GM19438 (cell line): ENCODE measurements around the gene AAK1.

Experiments
- ATAC-seq: cut with Tn5 transposase; IDR thresholded peaks from one replicate; pipeline ENCODE4 v1.9.1; 2021; ENCODE audit warnings: low read depth; ENCODE audit not compliant: unreplicated experiment

AAK1 gene

DNA sequence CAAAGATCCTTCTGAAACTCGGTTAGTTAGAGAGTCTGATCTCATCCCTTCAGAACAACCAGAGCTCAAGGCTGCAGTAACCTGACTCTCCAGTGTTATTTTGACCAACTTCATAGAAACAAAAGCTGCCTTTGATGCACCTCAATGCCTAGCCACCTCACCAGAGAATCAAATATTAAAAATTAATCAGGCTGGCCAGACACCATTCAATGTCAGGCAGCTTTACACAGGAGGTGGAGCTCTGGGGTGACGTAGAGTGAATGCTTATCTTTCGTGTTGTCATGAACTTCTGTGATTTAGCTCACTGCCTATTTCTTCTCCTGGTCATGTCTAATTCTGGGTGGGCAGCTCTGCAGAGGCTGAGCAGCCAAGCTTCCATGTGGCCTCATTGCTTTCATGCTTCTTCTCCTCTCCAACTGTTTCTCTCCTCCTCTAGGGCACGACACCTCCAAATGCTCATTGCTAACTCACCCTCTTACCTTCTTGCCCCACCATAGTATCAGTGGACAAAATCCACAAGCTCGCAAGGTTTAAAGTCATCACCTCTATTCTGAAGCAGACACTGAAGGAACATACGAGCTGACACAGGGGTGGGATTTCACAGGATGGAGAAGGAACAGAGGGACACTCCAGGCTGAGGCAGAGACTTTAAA is 39.4 kb downstream of the AAK1 start:
- no peak for ATAC-seq

DNA sequence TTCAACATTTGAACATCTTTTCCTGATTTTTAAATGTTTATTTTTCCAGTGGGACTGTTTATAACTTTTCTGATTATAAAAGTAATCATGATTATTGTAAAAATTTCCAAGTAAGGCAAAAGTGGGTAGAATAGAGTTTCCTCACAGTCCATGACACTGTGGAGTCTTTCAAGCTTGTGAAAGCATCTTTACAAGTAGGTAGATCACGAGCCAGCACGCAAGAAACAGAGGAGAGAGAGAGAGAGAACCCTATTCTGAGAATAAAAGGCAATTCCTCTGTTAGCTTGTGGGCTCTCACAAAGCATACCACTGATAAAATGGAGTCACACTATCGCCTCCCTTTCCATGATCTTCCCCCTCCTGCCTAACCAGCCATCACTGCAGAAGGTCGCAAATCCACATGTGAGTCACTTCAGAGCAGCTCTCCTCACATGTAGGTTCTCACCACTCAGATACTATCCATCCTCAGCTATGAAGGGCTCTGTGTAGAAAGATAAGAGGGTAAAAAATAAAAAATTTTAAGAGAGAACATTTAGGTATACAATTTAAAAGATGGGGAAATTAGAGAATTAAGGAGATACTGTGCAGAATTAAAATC is 40.3 kb downstream of the AAK1 start:
- no peak for ATAC-seq

- no peak for ATAC-seq
Observed at GRCh38 chr2:69601179-69601612, 42.3 kb downstream of the AAK1 start.

GRCh38 chr2:69600425-69600824 is 43.1 kb downstream of the AAK1 start:
- ATAC-seq, result no peak

DNA sequence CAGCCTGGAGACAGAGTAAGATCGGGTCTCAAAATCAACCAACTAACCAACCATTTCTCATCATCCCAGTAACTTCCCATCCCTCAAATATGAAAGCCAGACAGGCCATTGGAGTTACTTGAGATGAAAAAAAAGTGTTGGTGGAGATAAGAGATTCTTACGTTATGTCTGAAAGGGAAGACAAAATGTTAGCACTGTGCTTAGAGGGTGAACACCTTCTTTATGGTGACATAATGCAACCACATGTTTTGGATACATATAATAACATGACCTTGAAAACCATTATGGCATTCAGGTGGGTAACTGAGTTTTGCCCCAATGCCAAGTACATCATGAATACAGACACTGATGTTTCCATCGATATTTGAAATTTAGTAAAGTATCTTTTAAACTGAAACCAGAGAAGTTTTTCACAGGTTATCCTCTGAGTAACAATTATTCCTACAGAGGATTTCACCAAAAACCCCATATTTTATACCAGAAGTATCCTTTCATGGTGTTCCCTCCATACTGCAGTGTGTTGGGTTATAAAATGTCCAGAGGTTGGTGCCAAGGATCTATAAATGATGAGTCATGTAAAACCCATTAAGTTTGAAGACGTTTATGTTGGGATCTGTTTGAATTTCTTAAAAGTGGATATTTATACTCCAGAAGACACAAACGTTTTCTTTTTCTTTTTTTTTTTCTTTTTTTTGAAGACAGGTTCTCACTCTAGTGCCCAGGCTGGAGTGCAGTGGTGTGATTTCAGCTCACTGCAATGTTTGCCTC is 45.5 kb downstream of the AAK1 start:
- no peak for ATAC-seq

DNA sequence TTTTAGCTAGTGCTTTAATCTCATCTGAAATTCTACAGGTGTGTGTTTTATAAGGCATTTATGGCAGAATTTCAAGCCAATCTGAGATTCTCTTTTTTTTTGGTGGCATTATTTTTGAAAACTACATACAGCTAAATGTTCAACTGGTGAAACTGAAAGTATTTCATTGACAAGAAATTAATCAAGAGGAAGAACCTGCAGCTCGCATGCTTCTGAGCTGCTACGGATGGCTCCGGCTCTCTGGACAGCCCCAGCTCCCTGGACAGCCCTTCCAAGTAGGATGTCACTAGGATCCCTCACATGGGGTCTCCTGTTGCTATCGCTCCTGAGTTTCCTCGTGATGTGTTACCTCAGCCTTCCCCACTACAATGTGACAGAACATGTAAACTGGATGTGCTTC is 46.4 kb downstream of the AAK1 start:
- ATAC-seq, result no peak

DNA sequence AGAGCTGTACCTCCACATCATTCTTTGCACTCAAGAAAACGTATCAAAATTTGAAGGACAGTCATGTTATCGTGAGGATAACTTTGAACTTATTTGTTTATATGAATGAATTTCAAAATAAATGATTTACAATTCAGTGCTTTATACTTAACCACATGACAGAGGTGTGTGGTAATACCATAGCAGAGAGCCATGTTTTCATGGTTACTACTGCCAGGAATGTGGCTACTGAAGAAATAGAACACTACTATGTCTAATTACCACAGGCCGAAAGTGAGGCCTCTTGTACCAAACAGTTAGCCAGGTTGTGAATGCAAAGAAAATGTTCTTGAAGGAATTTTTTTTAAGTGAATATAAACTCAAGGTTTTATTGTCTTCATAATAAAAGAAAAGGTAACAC is 49.2 kb downstream of the AAK1 start:
- no peak for ATAC-seq

DNA sequence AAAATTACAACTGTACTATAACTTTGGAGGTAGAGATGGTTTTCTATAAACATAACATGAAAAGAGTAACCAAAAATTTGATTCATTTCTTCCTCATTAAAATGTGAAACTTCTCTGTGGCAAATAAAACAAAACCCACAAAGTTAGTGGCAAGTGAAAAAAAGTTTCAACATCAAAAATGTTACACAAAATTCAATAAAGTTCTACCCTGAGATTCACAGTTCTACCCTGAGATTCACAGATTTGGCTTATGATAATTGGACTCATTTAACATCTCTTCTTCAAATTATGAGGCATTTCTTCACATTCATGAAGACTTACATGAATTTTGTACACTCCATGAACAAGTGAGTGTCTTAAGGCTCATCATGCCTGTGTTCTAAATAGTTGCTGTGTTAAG is 51.0 kb downstream of the AAK1 start:
- ATAC-seq, result no peak

GRCh38 chr2:69589973-69590652 is 53.4 kb downstream of the AAK1 start:
- no peak for ATAC-seq

GRCh38 chr2:69588945-69589344 is 54.6 kb downstream of the AAK1 start:
- ATAC-seq, result no peak

GRCh38 chr2:69588403-69588802 is 55.1 kb downstream of the AAK1 start:
- no peak for ATAC-seq

- ATAC-seq, result no peak
Observed at GRCh38 chr2:69585855-69586555, 57.5 kb downstream of the AAK1 start.

- no peak for ATAC-seq
Observed at GRCh38 chr2:69584127-69584889, 59.2 kb downstream of the AAK1 start.

GRCh38 chr2:69583321-69583833 is 60.2 kb downstream of the AAK1 start:
- ATAC-seq, result no peak

DNA sequence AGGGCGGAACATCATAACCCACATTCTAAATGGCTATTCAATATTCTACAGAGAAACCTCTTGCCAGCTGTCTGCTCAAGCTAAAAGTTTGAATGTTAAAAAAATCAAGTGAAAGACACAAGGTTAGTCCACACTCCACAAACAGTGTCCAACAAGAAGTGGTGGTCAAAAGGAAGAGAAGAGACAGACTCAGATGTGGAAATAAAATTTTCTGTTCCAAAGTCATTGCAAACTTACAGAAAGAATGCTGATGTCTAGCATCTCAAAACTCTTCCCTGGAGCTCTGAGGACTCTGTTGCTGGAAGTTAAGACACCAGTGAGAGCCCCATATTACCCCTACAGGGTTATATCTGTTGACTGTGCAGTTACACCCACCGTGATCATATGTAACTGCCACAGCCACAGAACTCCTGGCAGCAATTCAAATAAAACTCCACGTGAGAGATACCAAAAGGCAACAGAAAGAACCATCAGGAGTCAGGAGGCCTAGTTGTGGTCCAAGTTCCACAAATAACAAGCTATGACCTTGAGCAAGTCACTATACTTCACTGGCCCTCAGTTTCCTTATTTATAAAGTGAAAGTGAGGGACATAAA is 60.9 kb downstream of the AAK1 start:
- no peak for ATAC-seq

DNA sequence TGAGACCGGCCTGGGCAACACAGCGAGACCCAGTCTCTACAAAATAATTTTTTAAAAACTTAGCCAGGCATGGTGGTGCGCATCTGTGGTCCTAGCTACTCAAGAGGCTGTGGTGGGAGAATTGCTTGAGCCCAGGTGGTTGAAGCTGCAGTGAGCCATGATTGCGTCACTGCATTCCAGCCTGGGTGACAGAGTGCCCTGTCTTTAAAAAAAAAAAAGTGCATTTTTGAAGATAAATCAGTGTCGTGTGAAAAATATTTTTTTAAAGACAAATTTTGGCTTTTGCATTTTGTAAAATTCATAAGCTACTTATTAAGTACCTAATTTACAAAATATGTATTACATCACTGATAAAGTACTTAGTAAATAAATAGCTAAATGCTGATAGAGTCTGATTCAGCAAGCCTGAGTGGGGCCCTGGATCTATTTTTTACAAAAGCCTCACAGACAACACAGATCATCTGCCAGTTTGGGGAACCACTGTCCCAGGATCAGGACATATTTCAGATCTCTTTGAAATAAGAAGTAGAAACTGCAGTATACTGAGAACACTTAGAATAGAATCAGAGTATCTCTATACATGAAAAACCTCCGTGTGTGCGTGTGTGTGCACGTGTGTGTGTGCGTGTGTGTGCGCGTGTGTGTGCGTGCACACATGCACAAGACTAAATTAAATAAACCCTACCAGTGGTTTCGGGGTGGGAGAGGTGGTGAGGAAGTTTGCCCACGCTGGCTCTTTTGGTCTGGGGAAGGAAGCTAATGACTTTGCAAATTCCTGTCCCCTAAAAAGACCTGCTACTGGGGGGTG is 61.6 kb downstream of the AAK1 start:
- no peak for ATAC-seq

DNA sequence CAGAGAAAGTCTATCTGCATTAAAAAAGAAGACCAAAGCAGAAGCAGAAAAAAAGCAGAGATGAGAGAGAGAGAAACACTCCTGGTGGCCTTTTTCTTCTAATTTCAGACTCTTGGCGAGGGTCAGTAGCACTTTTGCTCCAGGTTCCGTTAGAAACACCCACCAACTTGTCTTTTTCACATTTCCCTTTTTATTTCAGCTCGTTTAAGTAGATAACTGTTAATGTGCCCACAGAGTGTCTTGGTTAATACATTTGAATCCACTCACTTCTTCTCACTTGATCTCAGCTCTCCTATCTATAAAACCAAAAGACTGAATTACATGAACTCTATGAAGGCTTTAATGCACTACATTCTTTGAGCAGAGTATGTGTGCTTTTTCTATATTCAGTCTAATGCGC is 63.1 kb downstream of the AAK1 start:
- no peak for ATAC-seq

DNA sequence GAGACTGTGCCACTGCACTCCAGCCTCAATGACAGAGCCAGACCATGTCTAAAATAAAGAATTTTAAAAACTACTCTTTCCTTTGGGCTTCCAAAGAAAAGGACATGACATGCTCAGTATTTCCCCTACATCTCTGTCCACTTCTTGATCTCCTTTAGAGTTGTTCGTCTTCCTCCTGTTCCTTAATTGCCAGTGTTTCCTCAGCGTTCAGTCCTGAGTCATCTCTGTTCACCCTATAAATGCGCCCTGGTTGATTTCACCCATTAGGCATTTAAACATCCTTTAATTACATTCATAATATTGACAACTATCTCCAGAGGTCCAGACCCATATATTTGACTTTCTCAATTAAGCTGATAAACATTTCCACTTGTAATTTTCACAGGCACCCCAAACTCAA is 64.0 kb downstream of the AAK1 start:
- no peak for ATAC-seq

DNA sequence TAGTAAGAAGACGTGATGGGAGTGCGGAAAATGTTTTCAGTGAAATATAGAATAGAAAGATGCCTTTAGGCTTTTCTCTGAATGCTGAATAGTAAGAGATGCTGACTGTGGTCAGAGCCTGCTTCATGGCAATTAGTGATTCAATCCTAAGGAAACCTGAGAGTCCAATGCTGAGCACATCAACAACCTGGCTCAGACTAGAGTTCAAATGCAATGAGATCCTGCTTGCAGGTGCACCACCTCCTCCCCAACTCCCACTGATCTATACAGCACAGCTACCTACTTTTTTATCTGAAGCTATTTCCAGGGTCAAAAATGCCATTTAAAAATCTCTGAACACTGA is 65.4 kb downstream of the AAK1 start:
- ATAC-seq, result no peak
